GM21390 (cell line): ENCODE data around the gene DLG5.

ENCODE experiments used
- ATAC-seq: cut with Tn5 transposase; IDR thresholded peaks from one replicate; pipeline ENCODE4 v1.9.1; 2021; ENCODE audit not compliant: unreplicated experiment

The DLG5 gene

GRCh38 chr10:77844713-77845445, 81.7 kb downstream of the DLG5 start:
- no peak for ATAC-seq

- no peak for ATAC-seq
Observed at GRCh38 chr10:77844177-77844576, 82.4 kb downstream of the DLG5 start.

GRCh38 chr10:77843264-77843663, 83.3 kb downstream of the DLG5 start:
- ATAC-seq = no peak

GRCh38 chr10:77842652-77843212, 83.8 kb downstream of the DLG5 start:
- no peak for ATAC-seq

GRCh38 chr10:77841711-77842375, 84.7 kb downstream of the DLG5 start:
- ATAC-seq = no peak

GRCh38 chr10:77840636-77841035, 85.9 kb downstream of the DLG5 start:
- no peak for ATAC-seq

- no peak for ATAC-seq
Observed at GRCh38 chr10:77837925-77838595, 88.5 kb downstream of the DLG5 start.

GRCh38 chr10:77837248-77837924, 89.2 kb downstream of the DLG5 start:
- peak; percentile 87 for ATAC-seq

GRCh38 chr10:77836299-77836820, 90.2 kb downstream of the DLG5 start:
- peak; percentile 67 for ATAC-seq

- ATAC-seq = no peak
Observed at GRCh38 chr10:77835669-77836086, 90.9 kb downstream of the DLG5 start.

- ATAC-seq = no peak
Observed at GRCh38 chr10:77834943-77835668, 91.4 kb downstream of the DLG5 start.

GRCh38 chr10:77834540-77834939, 92.0 kb downstream of the DLG5 start:
- no peak for ATAC-seq

- ATAC-seq = no peak
Observed at GRCh38 chr10:77833792-77834191, 92.8 kb downstream of the DLG5 start.

GRCh38 chr10:77833225-77833624, 93.3 kb downstream of the DLG5 start:
- ATAC-seq = no peak

GRCh38 chr10:77832238-77832637, 94.3 kb downstream of the DLG5 start:
- no peak for ATAC-seq

GRCh38 chr10:77829356-77829755, 97.2 kb downstream of the DLG5 start:
- ATAC-seq = no peak

GRCh38 chr10:77828377-77828776, 98.2 kb downstream of the DLG5 start:
- no peak for ATAC-seq

GRCh38 chr10:77827366-77827765, 99.2 kb downstream of the DLG5 start:
- ATAC-seq = no peak

- no peak for ATAC-seq
Observed at GRCh38 chr10:77825965-77826364, 100.6 kb downstream of the DLG5 start.

GRCh38 chr10:77824908-77825307, 101.6 kb downstream of the DLG5 start:
- no peak for ATAC-seq
